HG02759 (cell line): ENCODE measurements around the gene SALL1.

ENCODE experiments used
- ATAC-seq: cut with Tn5 transposase; IDR thresholded peaks from one replicate; pipeline ENCODE4 v1.9.1; 2021; ENCODE audit warnings: mild to moderate bottlenecking, moderate library complexity; ENCODE audit not compliant: unreplicated experiment

The SALL1 gene

DNA sequence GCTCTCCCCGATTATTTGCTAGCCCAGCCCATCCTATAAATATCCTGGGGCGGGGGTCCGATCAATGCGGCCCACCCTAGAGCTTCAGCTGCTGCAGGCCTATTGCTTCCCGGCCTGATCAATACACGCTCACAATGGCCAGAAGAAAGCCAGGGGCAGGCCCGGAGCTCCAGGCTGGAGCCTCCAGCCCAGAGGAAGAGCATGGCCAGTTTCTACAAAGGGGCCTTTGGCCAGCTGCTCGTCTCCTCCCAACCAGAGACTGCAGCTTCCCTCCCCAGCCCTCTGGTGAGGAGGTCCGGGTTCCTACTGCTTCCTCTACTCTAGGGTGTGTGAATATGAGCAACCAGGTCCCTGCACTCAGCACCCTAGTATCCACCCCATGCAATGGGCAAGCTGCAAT lies 36.7 kb downstream of the SALL1 start:
- no peak for ATAC-seq

GRCh38 chr16:51113236-51114125 lies 37.6 kb downstream of the SALL1 start:
- peak; percentile 58 for ATAC-seq

GRCh38 chr16:51112323-51112722 lies 38.7 kb downstream of the SALL1 start:
- ATAC-seq: no peak

- no peak for ATAC-seq
Measured at GRCh38 chr16:51111759-51112158, 39.3 kb downstream of the SALL1 start.

DNA sequence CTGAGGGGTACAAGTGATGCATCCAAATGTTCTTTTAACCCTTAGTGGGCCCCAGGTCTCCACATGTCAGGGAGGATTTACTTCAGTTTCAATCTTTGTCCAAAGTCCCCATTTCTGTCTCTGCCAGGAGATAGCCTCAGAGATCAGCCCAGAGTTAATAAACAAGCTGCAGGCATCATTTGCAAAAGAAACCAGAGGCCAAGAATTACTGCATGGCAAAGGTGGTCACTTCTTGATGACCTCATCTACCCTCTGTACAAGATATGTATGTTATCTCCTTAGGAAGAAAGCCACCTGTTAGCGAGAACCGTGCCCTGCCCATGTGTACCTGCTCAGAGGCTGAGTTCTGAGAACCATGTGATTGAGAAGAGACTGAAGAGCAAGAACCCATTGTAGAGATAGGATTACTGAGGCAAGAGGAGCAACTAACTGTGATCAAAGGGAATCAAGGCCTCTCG lies 40.3 kb downstream of the SALL1 start:
- ATAC-seq: no peak

- no peak for ATAC-seq
Measured at GRCh38 chr16:51109173-51109572, 41.9 kb downstream of the SALL1 start.

GRCh38 chr16:51107742-51108141 lies 43.3 kb downstream of the SALL1 start:
- no peak for ATAC-seq

DNA sequence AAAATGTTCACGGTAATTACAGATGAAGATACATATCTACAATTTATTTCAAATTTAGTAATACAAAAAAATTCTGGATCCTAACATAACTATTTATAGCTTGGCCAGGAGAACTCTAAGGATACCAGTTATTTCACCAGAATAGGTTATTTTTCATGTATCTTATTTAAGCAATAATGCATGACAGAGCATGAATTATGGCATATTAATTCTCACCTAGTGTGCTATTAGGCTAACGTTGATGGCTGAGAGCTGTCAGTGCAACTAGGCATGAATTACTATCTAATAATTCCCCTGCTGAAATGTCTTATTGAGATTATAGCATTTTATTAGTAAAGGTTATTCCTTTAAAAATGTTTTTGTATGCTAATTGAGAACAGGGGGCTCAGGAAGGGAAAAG lies 44.5 kb downstream of the SALL1 start:
- no peak for ATAC-seq

DNA sequence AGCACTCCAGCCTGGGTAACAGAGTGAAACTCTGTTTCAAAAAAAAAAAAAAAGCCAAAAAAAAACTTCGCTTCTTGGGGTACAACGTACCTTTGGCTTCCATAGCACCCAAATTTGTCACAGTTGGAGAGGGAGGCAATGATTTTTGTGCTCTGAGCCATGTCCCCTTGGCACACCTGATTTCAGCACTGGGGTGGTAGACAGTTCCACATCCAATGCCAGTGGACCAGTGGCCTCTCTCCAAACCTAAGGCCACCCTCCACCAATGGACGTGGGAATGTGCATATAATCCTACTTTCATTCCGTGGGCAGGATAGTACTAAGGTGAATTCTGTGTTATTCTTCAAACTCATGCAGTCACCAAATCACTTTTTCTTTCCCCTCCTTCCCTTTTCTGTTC lies 47.5 kb downstream of the SALL1 start:
- ATAC-seq: no peak

GRCh38 chr16:51097729-51098128 lies 53.3 kb downstream of the SALL1 start:
- ATAC-seq: no peak

- no peak for ATAC-seq
Measured at GRCh38 chr16:51095890-51096626, 55.0 kb downstream of the SALL1 start.

DNA sequence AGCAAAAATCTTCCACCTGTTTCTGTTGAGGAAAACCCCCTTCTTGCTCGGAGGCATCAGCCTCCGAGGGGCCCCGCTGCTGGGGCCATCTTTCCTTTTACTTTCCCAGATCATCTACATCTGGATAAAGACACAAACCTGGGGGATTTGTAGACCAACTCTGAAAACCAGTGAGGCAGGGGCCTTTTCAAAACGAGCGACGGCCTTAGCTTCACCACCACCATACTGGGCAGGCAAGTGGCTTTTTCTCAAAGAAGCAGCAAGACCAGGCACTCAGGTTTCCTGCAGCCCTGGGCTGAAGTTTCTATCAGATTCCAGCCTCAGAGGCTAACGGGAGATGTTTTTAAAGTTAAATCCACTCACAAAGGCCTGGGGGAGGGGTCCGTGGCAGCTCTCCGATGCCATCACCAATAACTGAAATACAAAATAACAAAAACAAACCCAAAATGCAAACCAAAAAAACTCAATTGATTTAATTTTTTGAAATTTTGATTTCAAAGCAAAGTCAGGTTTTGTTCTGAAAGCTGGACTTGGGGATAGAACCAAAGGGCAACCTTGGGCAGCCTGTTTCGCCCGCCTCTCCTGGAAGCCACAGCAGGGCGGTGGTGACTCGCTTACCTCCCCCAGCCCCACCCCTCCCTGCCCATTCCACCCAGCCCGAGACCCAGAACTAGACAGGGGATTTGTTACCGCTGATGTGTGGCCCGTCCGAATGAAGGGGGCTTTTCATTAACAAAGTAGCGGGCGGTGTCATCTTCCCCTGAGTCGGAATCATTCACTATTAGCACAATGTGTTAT lies 55.8 kb downstream of the SALL1 start:
- no peak for ATAC-seq

DNA sequence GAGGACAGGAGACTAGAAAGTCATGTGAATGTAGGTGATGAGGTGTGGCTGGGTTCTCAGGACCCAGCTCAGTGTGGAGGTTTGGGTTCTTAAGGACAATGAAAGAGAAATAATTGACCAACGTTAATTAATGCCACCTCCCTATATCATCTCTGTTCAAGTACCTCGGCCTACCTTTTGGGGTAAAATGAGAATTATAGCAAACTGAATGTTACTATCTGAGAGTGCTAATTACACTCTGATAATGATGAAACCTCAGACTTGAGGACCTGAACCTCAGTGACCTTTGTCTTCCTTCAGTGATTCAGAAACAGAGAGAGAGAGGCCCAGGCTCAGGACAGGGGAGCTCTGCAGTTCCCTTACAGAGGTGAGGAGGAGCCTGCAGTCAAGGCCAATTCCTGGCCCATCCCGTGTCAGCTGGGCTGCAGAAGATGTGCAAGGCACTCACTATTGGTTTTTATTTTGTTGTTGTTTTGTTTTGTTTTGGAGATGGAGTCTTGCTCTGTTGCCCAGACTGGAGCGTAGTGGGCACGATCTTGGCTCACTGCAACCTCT lies 57.3 kb downstream of the SALL1 start:
- no peak for ATAC-seq
